ENCODE results near the gene GALNT2. TPM values are rescaled to one million over a fixed set of nuclear protein-coding genes. Genes with fewer than 3 reads are reported as not detected.

Gene GALNT2
- total RNA-seq, 1 donor: 69.5 TPM

DNA sequence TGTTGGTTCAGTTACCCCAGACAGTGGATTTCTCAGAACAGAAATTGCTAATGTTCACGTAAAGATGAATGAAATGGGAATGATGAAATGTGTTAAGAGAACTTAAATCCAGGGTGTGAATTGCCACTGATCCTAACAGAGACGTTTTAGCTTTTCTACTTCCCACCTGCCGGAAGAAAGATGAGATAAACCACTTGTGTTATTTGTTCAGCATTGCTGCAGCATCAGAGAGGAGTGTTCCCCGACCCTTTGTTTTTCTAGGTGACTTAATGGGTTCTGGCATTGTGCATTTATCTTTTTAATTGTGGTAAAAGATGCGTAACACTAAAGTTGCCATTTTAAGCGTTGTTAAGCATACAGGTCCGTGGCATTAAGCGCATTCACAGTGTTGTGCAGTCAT is 122.3 kb downstream of the GALNT2 start:
- TF ChIP-seq, protein P1, sequence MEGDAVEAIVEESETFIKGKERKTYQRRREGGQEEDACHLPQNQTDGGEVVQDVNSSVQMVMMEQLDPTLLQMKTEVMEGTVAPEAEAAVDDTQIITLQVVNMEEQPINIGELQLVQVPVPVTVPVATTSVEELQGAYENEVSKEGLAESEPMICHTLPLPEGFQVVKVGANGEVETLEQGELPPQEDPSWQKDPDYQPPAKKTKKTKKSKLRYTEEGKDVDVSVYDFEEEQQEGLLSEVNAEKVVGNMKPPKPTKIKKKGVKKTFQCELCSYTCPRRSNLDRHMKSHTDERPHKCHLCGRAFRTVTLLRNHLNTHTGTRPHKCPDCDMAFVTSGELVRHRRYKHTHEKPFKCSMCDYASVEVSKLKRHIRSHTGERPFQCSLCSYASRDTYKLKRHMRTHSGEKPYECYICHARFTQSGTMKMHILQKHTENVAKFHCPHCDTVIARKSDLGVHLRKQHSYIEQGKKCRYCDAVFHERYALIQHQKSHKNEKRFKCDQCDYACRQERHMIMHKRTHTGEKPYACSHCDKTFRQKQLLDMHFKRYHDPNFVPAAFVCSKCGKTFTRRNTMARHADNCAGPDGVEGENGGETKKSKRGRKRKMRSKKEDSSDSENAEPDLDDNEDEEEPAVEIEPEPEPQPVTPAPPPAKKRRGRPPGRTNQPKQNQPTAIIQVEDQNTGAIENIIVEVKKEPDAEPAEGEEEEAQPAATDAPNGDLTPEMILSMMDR (IDR thresholded peaks at IDR 0.05; ENCODE audit: insufficient read depth, low read depth, low read length): no peak
- no peak overlapping the region for H3K4me3 ChIP-seq (ENCODE audit: low read depth, low read length)
- DNase-seq (ENCODE audit: low read depth): no peak

DNA sequence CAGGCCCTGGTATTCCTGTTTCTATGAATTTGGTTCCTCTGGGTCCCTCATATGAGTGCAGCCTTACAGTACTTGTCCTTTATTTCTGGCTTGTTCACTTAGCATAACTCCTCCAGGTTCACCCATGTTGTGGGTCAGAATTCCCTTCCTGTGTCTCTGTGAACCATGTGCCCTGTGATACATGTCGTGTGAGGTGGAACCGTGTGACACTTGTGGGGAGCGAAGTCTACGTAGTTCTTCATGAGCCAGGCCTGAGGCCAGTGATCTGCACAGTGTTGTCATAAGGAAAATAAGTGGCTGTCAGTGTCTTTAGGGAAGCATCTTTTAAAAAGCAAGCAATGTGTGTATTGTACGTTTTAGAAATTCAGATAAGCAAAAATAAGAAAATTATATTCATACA is 122.8 kb downstream of the GALNT2 start:
- DNase-seq (ENCODE audit: low read depth): no peak
- no peak overlapping the region for H3K4me3 ChIP-seq (ENCODE audit: low read depth, low read length)
- TF ChIP-seq, protein P1 (IDR thresholded peaks at IDR 0.05; ENCODE audit: insufficient read depth, low read depth, low read length): no peak

DNA sequence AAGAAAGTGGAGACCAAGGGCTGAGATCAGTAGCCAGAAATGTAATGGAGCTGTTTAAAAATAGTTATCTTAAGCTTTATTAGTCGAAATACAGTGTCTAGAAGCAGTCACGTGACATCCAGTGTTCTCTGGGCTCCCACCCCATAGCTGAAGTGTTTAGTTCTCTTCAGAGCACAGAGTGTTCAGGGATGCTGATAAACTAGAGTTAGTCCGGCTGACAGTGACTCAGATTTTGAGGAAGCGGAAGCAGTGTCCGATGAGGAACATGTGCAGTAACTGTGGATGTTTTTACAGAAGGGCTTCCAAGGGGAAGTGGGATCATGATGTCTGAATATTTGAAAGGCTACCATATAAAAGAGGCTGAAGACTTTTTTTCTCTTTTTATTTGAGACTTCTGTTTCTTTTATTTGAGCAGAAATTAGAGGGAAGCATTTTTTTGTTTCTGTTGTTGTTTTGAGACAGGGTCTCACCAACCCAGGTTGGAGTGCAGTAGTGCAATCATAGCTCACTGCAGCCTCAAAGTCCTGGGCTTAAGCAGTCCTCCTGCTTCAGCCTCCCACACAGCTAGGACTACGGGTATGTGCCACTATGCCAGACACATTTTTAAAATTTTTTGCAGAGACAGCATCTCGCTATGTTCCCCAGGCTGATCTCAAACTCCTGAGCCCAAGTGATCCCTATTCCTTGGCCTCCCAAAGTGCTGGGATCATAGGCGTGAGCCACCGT is 124.2 kb downstream of the GALNT2 start:
- DNase-seq (ENCODE audit: low read depth): peak; percentile 90
- no peak overlapping the region for H3K4me3 ChIP-seq (ENCODE audit: low read depth, low read length)
- TF ChIP-seq, protein P1 (IDR thresholded peaks at IDR 0.05; ENCODE audit: insufficient read depth, low read depth, low read length): no peak

DNA sequence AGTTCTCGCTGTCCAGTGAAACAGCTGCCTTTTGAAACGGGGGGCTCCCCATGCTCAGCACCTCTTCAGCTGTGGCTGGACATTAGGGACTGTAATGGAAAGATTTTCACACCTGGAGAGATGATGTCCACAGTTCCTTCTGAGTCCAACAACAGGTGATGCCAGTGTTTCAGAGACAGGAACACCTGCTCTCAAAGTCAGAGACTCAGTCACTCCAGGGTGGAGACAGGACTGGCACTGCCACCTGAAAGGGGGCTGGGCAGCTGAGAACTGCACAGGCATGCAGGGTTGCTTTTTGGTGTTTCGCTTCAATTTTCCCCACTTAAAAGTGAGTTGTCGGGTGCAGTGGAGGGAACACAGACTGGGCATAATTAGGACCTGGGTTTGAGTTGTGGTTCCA is 124.8 kb downstream of the GALNT2 start:
- TF ChIP-seq, protein P1 (IDR thresholded peaks at IDR 0.05; ENCODE audit: insufficient read depth, low read depth, low read length): no peak
- no peak for DNase-seq (ENCODE audit: low read depth)
- H3K4me3 ChIP-seq (ENCODE audit: low read depth, low read length): no peak overlapping the region

DNA sequence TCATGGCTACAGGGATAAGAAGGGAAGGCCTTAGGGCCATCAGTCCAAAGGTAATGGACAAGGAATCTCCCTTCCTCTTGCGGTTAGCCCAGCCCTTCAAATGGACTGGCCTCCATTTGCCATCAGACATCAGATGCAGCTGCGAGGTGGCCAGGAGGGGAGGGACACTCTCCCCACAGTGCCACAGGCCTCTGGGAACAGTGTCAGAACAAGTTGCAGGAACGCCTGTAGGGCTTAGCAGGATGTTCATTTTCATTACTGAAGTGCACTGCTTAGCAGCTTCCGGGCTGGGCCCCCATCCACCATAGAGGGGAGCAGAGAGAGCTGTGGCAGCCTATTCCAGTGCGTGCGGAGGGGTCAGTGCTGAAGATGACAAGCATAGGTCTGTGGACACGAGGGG is 127.5 kb downstream of the GALNT2 start:
- DNase-seq (ENCODE audit: low read depth): no peak
- no peak overlapping the region for H3K4me3 ChIP-seq (ENCODE audit: low read depth, low read length)
- TF ChIP-seq, protein P1 (IDR thresholded peaks at IDR 0.05; ENCODE audit: insufficient read depth, low read depth, low read length): no peak

DNA sequence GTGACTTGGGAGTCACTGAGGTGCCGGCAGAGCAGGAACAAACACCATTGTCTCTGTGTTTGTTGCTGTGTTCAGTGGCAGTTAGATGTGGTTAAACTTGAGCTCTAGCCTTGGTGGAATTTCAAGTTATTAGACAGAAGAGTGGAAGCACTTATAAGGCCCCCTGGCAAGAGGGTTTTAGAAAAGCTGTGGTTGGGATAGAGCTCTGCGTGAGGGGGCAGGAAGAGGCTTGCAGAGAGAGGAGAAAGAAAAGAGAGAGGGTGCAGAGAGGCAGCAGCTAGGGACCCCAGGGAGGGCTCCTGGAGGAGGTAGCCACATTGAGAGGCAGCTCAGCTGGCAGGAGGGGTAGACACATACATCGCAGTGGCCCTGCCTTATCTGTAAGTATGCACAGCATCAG is 128.2 kb downstream of the GALNT2 start:
- no peak overlapping the region for H3K4me3 ChIP-seq (ENCODE audit: low read depth, low read length)
- TF ChIP-seq, protein P1 (IDR thresholded peaks at IDR 0.05; ENCODE audit: insufficient read depth, low read depth, low read length): no peak
- no peak for DNase-seq (ENCODE audit: low read depth)

DNA sequence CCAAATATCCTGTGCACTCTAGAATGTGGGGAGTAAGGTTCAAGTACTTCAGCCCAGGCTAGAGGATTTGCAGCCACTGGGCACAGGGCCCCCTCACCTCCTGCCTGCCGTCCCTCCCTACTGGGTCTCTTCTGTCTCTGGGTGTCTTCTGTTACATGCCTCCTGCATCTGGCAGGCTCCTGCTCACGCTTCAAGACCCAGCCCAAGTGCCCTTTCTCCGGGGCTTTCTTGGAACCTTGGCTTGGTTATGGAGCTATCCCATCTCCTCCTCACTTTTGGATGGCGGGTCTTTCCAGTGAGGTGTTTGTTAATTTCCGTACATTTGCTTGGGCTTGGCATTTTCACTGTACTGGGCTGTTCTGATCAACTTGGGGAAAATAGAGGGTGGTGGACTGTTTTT is 129.0 kb downstream of the GALNT2 start:
- H3K4me3 ChIP-seq (ENCODE audit: low read depth, low read length): no peak overlapping the region
- TF ChIP-seq, protein P1 (IDR thresholded peaks at IDR 0.05; ENCODE audit: insufficient read depth, low read depth, low read length): no peak
- DNase-seq (ENCODE audit: low read depth): no peak
